Mesenchymal stem cell (in vitro differentiated cells and primary cell): ENCODE data around the gene SLTM.

Source experiments
- DNase-seq: peaks from one replicate; pipeline ENCODE4 v3.0.0-alpha.2; 2013
- H2AFZ ChIP-seq: one replicate; pipeline ENCODE4 v1.6.1; 2013; ENCODE audit warnings: low read depth, mild to moderate bottlenecking, control low read depth, inconsistent platforms, low read length, moderate library complexity
- H2AK5ac ChIP-seq: 2 replicates; pipeline ENCODE4 v1.6.1; 2013; ENCODE audit warnings: low read length, moderate library complexity, mild to moderate bottlenecking, inconsistent platforms; ENCODE audit not compliant: severe bottlenecking
- H2BK120ac ChIP-seq: one replicate; pipeline ENCODE4 v1.6.1; 2013; ENCODE audit warnings: low read depth, mild to moderate bottlenecking, inconsistent platforms, low read length, moderate library complexity
- H2BK12ac ChIP-seq, 2 experiments: one replicate each; pipeline ENCODE4 v1.6.1; 2013; ENCODE audit warnings: inconsistent platforms in 2 of 2, low read length in 2 of 2, mild to moderate bottlenecking in 2 of 2, moderate library complexity in 2 of 2, control low read depth in 1 of 2
- H2BK15ac ChIP-seq: one replicate; pipeline ENCODE4 v1.6.1; 2013; ENCODE audit warnings: mild to moderate bottlenecking, low read depth, inconsistent platforms; ENCODE audit not compliant: poor library complexity, severe bottlenecking
- H2BK5ac ChIP-seq: 2 replicates; pipeline ENCODE4 v1.6.1; 2013; ENCODE audit warnings: low read depth, mild to moderate bottlenecking, low read length, control low read depth, inconsistent platforms; ENCODE audit not compliant: poor library complexity, severe bottlenecking
- H3K14ac ChIP-seq, 2 experiments: one replicate each; pipeline ENCODE4 v1.6.1; 2013; ENCODE audit warnings: inconsistent platforms in 2 of 2, low read length in 2 of 2, control low read depth in 1 of 2, mild to moderate bottlenecking in 1 of 2, moderate library complexity in 1 of 2
- H3K18ac ChIP-seq, 2 experiments: one replicate each; pipeline ENCODE4 v1.6.1; 2013; ENCODE audit warnings: inconsistent platforms in 2 of 2, low read length in 2 of 2, control low read depth in 1 of 2, low read depth in 1 of 2, mild to moderate bottlenecking in 1 of 2
- H3K23ac ChIP-seq, 2 experiments: one replicate each; pipeline ENCODE4 v1.6.1; 2013; ENCODE audit warnings: inconsistent platforms in 2 of 2, low read length in 2 of 2, mild to moderate bottlenecking in 2 of 2, moderate library complexity in 2 of 2, control low read depth in 1 of 2
- H3K27ac ChIP-seq: 2 replicates; pipeline ENCODE4 v1.5.1; 2013; ENCODE audit warnings: mild to moderate bottlenecking, moderate library complexity, low read length, control low read depth, inconsistent platforms; ENCODE audit not compliant: poor library complexity, severe bottlenecking
- H3K27me3 ChIP-seq, 2 experiments: 2 replicates each; pipeline versions ENCODE4 v1.6.1 to v1.7.0; 2013; ENCODE audit warnings: low read length in 2 of 2, mild to moderate bottlenecking in 2 of 2, moderate library complexity in 2 of 2, control low read depth in 1 of 2, inconsistent platforms in 1 of 2; ENCODE audit not compliant: control insufficient read depth in 1 of 2, insufficient read depth in 1 of 2
- H3K36me3 ChIP-seq, 2 experiments: 2 replicates each; pipeline versions ENCODE4 v1.6.1 to v1.7.0; 2013; ENCODE audit warnings: low read length in 2 of 2, control low read depth in 1 of 2, inconsistent platforms in 1 of 2, low read depth in 1 of 2, mild to moderate bottlenecking in 1 of 2; ENCODE audit not compliant: insufficient read depth in 2 of 2, control insufficient read depth in 1 of 2
- H3K4ac ChIP-seq, 2 experiments: one replicate each; pipeline ENCODE4 v1.6.1; 2013; ENCODE audit warnings: inconsistent platforms in 2 of 2, low read length in 2 of 2, mild to moderate bottlenecking in 2 of 2, moderate library complexity in 2 of 2, control low read depth in 1 of 2, low read depth in 1 of 2
- H3K4me1 ChIP-seq: 2 replicates; pipeline ENCODE4 v1.6.1; 2013; ENCODE audit warnings: low read depth, low read length, control low read depth; ENCODE audit not compliant: control insufficient read depth, insufficient read depth
- H3K4me2 ChIP-seq: 2 replicates; pipeline ENCODE4 v1.6.1; 2013; ENCODE audit warnings: low read length, mild to moderate bottlenecking, inconsistent platforms; ENCODE audit not compliant: poor library complexity, severe bottlenecking
- H3K4me3 ChIP-seq, 2 experiments: 2 replicates each; pipeline versions ENCODE4 v1.5.1 to v1.7.0; 2013; ENCODE audit warnings: low read length in 2 of 2, mild to moderate bottlenecking in 2 of 2, control low read depth in 1 of 2, low read depth in 1 of 2; ENCODE audit not compliant: insufficient read depth in 1 of 2
- H3K79me1 ChIP-seq: replicated peaks from 2 replicates; pipeline ENCODE4 v1.6.1; 2013; ENCODE audit warnings: mild to moderate bottlenecking, control low read depth, low read length, inconsistent platforms; ENCODE audit not compliant: poor library complexity, severe bottlenecking
- H3K9ac ChIP-seq: 2 replicates; pipeline ENCODE4 v1.7.0; 2013; ENCODE audit warnings: mild to moderate bottlenecking, low read length, moderate library complexity
- H3K9me3 ChIP-seq: 2 replicates; pipeline ENCODE4 v1.7.0; 2013; ENCODE audit warnings: mild to moderate bottlenecking, low read length; ENCODE audit not compliant: control insufficient read depth
- H4K8ac ChIP-seq: one replicate; pipeline ENCODE4 v1.6.1; 2013; ENCODE audit warnings: inconsistent platforms, mild to moderate bottlenecking, low read length, moderate library complexity
- H4K91ac ChIP-seq: one replicate; pipeline ENCODE4 v1.6.1; 2013; ENCODE audit warnings: mild to moderate bottlenecking, low read length, inconsistent platforms
- WGBS: methylation state at CpG from one replicate; pipeline ENCODE4 v1.1.7; 2013; ENCODE audit warnings: mixed read lengths; 5-methylcytosine and 5-hydroxymethylcytosine counted together

Gene SLTM

GRCh38 chr15:58934114-58934447, 602 bp upstream of the SLTM start:
- peak overlapping the region; percentile 34 to 92 for H3K18ac ChIP-seq
- H4K8ac ChIP-seq, result peak overlapping the region; percentile 89
- peak overlapping the region; percentile 80 for H2BK5ac ChIP-seq
- peaks cover 4% of the 10 kb centered on the region for H3K4me1 ChIP-seq
- H4K91ac ChIP-seq, result no peak overlapping the region
- H3K23ac ChIP-seq, result no peak overlapping the region
- no peak overlapping the region for H2BK120ac ChIP-seq
- peak overlapping the region; percentile 67 for H2BK15ac ChIP-seq
- no peaks in the 10 kb centered on the region for H3K9me3 ChIP-seq
- no peak overlapping the region for H3K14ac ChIP-seq
- H3K4ac ChIP-seq, result peak overlapping the region in 1 of 2 experiments; percentile 40
- H3K36me3 ChIP-seq, result peaks cover 2 to 5% of the 10 kb centered on the region in 2 experiments
- peak overlapping the region; percentile 92 to 97 for H3K4me3 ChIP-seq
- peaks cover under 1% of the 10 kb centered on the region for H3K79me1 ChIP-seq
- peak overlapping the region; percentile 92 for H3K27ac ChIP-seq
- H3K9ac ChIP-seq, result peak overlapping the region; percentile 99
- peak overlapping the region; percentile 69 for H3K4me2 ChIP-seq
- no peak for DNase-seq
- H2AK5ac ChIP-seq, result no peak overlapping the region
- H3K27me3 ChIP-seq, result no peaks in the 10 kb centered on the region
- peak overlapping the region in 1 of 2 experiments; percentile 10 for H2BK12ac ChIP-seq
- whole genome bisulfite sequencing, result 32% methylated on average over 4 of the region's 4 CpGs
- H2AFZ ChIP-seq, result peak overlapping the region; percentile 76

- Histone ChIP-seq H3K27me3 (no peaks in the 10 kb centered on the region), H3K4ac (peak overlapping the region; percentile 86 to 97), H3K4me3 (peak overlapping the region; percentile 92 to 97), H3K27ac (peak overlapping the region; percentile 98), H3K79me1 (peaks cover 1% of the 10 kb centered on the region), H3K23ac (peak overlapping the region in 1 of 2 experiments; percentile 72), H3K4me2 (peak overlapping the region; percentile 58), H4K8ac (peak overlapping the region; percentile 78), H3K4me1 (peaks cover 4% of the 10 kb centered on the region), H2BK12ac (peak overlapping the region in 1 of 2 experiments; percentile 24), H3K36me3 (peaks cover 4 to 18% of the 10 kb centered on the region in 2 experiments), H2BK5ac (peak overlapping the region; percentile 96), H3K9me3 (no peaks in the 10 kb centered on the region), H2AK5ac (peak overlapping the region; percentile 1), H2BK15ac (peak overlapping the region; percentile 80), H3K14ac (peak overlapping the region; percentile 93), H2BK120ac (peak overlapping the region; percentile 100), H3K18ac (peak overlapping the region; percentile 93 to 97), H3K9ac (peak overlapping the region; percentile 99), H2AFZ (peak overlapping the region; percentile 76), H4K91ac (peak overlapping the region; percentile 36)
- WGBS, result under 1% methylated on average over 36 of the region's 37 CpGs
- DNase-seq, result peak; percentile 50
Measured at GRCh38 chr15:58932710-58933280, 684 bp downstream of the SLTM start.

- no peak overlapping the region for H2AK5ac ChIP-seq
- H3K4me3 ChIP-seq, result peak overlapping the region in 1 of 2 experiments; percentile 97
- no peak overlapping the region for H3K23ac ChIP-seq
- H3K79me1 ChIP-seq, result peaks cover 3% of the 10 kb centered on the region
- H3K36me3 ChIP-seq, result peaks cover 7 to 25% of the 10 kb centered on the region in 2 experiments
- H2BK12ac ChIP-seq, result no peak overlapping the region
- no peak overlapping the region for H3K14ac ChIP-seq
- no peak overlapping the region for H3K4ac ChIP-seq
- H3K9me3 ChIP-seq, result no peaks in the 10 kb centered on the region
- H2BK5ac ChIP-seq, result no peak overlapping the region
- peaks cover 4% of the 10 kb centered on the region for H3K4me1 ChIP-seq
- DNase-seq, result peak; percentile 60
- no peaks in the 10 kb centered on the region for H3K27me3 ChIP-seq
- H3K4me2 ChIP-seq, result peak overlapping the region; percentile 82
- H3K27ac ChIP-seq, result peak overlapping the region; percentile 26
- no peak overlapping the region for H4K8ac ChIP-seq
- no peak overlapping the region for H4K91ac ChIP-seq
- no peak overlapping the region for H2AFZ ChIP-seq
- no peak overlapping the region for H2BK120ac ChIP-seq
- WGBS, result 4% methylated on average over 2 of the region's 6 CpGs
- H3K18ac ChIP-seq, result no peak overlapping the region
- H2BK15ac ChIP-seq, result no peak overlapping the region
- H3K9ac ChIP-seq, result peak overlapping the region; percentile 99
Measured at GRCh38 chr15:58931987-58932588, 1.4 kb downstream of the SLTM start.

DNA sequence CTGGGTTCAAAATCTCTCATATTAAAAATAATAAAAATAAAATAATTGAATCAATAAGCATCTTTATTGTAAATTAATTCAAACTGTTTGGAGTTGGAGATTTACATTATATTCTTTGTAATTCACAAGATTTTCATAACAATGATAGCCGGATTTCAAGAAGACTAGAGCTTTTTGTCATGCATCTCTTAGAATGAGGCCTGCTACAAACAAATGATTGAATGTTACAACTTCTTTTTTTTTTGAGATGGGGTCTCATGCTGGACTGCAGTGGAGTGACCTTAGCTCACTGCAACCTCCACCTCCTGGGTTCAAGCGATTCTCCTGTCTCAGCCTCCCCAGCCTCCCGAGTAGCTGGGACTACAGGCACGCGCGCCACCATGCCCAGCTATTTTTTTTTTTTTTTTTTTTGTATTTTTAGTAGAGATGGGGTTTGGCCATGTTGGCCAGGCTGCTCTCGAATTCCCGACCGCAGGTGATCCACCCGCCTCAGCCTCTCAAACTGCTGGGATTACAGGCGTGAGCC, 3.5 kb downstream of the SLTM start:
- H2BK120ac ChIP-seq, result no peak overlapping the region
- H3K23ac ChIP-seq, result no peak overlapping the region
- H2AFZ ChIP-seq, result no peak overlapping the region
- no peak overlapping the region for H3K4me2 ChIP-seq
- no peak overlapping the region for H4K91ac ChIP-seq
- no peak overlapping the region for H3K4me3 ChIP-seq
- peaks cover 3% of the 10 kb centered on the region for H3K79me1 ChIP-seq
- no peak overlapping the region for H4K8ac ChIP-seq
- H2AK5ac ChIP-seq, result no peak overlapping the region
- no peaks in the 10 kb centered on the region for H3K9me3 ChIP-seq
- 100% methylated on average over 4 of the region's 11 CpGs for WGBS
- peaks cover 6% of the 10 kb centered on the region for H3K4me1 ChIP-seq
- no peak overlapping the region for H2BK12ac ChIP-seq
- H3K27ac ChIP-seq, result no peak overlapping the region
- H3K4ac ChIP-seq, result no peak overlapping the region
- H3K36me3 ChIP-seq, result peaks cover 10 to 41% of the 10 kb centered on the region in 2 experiments
- no peak overlapping the region for H2BK5ac ChIP-seq
- DNase-seq, result no peak
- H3K14ac ChIP-seq, result no peak overlapping the region
- no peak overlapping the region for H3K9ac ChIP-seq
- H3K18ac ChIP-seq, result no peak overlapping the region
- H3K27me3 ChIP-seq, result no peaks in the 10 kb centered on the region
- no peak overlapping the region for H2BK15ac ChIP-seq
